C4-2B (cell line): Measurements from ENCODE around the gene FBH1.

ENCODE experiments used
- H3K27ac ChIP-seq: fragments of 450-650 bp; 2 replicates; pipeline ENCODE4 v1.5.1; 2017
- CTCF ChIP-seq: fragments of 450-650 bp; conservative IDR thresholded peaks from 2 replicates; pipeline ENCODE4 v1.5.1; 2017; ENCODE audit warnings: mild to moderate bottlenecking
- ZFX ChIP-seq: fragments of 450-650 bp; IDR thresholded peaks from 2 replicates; pipeline ENCODE4 v1.6.1; 2017

FBH1 gene

DNA sequence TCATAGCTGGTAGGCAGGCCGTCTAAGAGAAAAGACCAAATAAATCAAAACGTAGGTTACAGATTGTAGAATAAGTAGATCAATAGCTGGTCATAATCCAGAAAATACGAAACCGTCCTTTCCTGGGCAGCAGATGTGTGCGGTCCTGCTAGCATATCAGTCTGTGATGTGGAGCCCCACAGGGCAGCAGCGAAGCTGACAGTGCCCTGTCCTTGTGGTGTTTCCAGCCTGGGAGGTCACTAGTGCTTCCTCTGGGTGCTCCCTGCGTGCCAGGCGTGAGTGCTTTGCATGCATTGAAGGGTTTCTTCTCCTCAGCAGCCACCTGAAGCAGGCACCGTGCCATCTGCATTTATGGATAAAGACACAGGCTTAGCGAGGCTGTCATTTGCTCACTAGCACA is 45.6 kb downstream of the FBH1 start:
- no peak for TF ChIP-seq CTCF
- TF ChIP-seq ZFX, result no peak
- H3K27ac ChIP-seq, result no peak overlapping the region

DNA sequence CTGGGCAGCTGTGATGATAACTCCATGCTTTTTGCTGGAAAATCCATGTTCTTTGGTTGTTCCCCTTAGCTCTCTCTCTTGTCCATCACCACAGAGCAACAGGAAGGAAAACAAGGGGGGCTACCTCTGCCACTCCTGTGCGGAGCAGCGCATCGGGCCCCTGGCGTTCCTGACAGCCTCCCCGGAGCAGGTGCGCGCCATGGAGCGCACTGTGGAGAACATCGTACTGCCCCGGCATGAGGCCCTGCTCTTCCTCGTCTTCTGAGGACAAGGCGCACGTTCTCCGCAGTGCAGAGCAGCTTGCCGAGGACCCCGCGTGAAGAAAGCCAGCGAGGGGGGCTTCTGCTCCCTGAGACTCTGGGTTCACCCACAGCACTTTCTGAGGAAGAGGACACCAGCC is 47.0 kb downstream of the FBH1 start:
- TF ChIP-seq ZFX, result no peak
- no peak for TF ChIP-seq CTCF
- no peak overlapping the region for H3K27ac ChIP-seq

DNA sequence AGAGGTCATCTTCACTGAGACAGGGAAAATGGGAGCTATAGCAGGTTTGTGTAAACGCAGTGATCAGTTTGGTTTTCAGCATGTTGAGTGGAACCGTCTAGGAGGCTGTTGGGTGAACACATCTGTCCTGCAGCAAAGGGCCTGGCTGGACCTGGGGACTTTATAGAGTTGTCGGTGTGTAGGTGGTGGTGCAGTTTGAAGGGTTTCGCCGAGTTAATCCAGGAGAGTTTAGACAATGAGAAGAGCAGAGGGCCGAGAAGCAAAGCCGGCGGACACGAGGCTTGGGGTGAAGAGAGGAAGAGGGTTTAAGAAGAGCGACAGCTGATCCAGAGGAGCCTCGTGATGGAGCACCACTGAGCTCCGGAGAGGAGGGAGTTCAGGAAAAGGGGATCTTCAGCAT is 48.2 kb downstream of the FBH1 start:
- H3K27ac ChIP-seq, result no peak overlapping the region
- TF ChIP-seq CTCF (no peak), ZFX (no peak)

DNA sequence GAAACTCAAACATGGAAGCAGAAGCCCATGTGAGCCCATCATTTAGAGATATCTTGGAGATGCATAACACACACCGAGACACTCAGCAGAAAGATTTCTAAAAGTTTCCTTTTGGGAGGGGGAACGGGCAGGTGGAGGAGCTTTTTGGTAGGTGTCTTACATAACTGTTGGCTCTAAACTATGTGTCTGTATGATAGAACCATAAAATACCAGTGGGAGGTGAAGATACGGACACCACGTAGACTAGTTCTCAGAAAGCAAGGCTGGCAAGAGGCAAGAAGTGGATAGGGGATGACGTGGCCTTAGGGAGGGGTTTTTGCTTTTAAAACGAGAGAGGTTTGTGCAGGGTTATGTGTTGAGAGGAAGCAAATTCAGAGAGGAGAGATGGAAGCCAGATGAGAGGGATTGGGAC is 50.8 kb downstream of the FBH1 start:
- no peak overlapping the region for H3K27ac ChIP-seq
- no peak for TF ChIP-seq ZFX
- no peak for TF ChIP-seq CTCF

DNA sequence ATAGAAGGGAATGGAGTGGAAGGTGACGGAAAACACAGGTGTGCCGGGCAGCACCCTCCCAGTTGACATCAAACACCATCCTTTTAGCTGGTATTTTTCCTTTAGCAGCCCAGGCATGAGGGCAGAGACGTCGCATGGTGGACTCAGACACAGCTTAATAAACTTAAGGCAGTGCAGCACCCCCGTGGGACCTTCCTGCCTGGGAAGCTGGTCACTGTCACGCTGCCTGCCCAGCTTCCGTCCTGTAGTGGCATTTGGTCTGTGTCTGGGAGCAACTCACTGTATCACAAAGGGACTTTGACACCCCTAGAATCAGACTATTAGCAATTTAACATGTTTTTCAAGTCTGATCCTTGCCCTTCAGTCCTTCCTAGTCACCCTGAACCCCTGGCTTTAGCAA is 51.5 kb downstream of the FBH1 start:
- H3K27ac ChIP-seq, result no peak overlapping the region
- TF ChIP-seq ZFX (no peak), CTCF (no peak)

DNA sequence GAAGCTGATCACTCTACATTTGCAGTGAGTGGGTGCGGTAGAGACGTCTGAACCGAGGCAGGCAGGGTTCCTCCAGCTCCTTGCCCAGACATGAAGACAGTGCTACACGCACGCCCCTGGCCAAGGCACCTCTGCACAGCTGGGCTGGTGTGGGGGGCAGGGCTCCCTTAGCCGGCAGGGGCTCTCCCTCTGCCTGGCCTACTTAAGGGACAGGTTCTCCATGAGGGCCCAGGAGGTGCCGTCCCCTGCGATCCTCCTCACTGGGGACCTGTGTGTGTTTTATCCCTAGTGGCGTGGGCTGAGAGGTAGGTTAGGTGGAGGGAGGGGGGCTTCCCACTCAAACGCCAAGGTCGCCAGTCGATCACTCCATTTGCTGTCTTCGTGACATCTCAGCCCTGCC is 52.0 kb downstream of the FBH1 start:
- no peak overlapping the region for H3K27ac ChIP-seq
- TF ChIP-seq CTCF (no peak), ZFX (no peak)

DNA sequence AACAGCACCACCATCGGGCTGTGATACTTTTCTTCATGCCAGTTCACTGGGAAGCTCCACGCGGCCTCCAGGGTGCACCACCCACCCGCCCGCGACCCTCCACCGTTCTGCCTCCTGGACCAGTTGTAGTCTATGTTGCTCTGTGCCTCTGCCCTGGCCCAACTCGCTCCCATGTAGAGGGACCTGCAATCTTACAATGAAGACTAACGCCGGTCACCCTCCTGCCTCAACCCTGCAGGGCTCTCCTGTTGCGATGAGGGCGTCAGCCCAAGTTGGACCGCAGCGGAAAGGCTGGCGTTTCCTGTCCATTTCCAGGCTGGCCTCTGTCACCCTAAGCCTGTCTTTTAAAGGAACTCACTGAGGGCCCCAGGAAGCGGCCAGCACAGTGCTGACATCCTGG is 52.4 kb downstream of the FBH1 start:
- H3K27ac ChIP-seq, result no peak overlapping the region
- TF ChIP-seq CTCF (no peak), ZFX (no peak)
